AML-193 (cell line): ENCODE results near the gene FUT1.
"Not testable (repeated sequence)": the region's sequence is repeated elsewhere in the genome, so short reads cannot be mapped to it uniquely, and the experiment has no call there.

ENCODE experiments used
- DNase-seq, 2 experiments: peaks; one replicate each; lab custom pipeline; 2025; lab: John Stamatoyannopoulos, UW

The FUT1 gene

DNA sequence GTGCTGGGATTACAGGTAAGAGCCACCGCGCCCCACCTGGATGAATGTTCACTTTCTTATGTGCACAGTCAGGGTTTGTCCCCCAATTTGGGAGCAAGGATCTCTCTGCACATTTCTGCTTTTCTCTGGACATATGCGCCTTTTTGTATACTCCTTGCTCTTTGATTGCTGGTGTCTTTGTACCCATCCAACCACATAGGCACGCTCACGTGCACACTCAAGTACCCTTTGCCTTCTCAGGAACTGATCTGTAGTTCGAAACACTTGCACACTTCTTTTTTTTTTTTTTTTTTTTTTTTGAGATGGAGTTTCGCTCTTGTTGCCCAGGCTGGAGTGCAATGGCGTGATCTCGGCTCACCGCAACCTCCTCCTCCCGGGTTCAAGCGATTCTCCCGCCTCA is 34.3 kb downstream of the FUT1 start:
- not testable (repeated sequence) for DNase-seq

DNA sequence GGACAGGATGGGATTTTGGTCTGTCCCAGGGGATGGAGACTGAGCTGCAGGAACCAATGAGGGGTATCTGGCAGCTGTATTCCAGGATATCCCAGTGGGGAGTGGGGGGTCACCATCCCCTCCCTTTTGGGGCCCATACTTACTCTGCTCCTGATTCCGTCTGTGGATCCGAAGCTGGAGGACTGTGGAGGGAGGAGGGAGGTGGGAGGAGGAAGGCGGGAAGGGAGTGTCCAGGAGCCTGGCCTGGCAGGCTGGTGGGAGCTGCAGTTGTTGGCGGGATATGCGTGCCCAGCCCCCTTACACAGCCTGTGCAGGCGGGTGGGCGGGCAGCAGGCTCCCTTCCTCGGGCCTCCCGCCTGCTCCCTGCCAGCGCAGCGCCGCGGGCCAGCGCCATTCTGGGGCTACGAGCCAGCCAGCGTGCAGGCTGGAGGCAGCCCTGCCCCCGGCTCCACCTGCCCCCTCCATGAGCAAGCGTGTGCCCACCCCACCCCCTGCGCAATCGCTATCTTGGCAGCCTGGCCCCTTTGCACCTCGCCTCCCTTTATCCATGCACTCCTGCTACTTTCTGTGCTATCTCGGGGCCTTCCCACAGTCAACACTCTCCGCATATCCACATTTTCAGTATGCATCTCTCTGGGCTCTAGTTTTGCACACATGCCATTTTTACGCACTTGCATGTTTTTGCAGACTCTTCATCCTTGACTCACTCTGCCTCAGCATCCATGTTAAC is 35.7 kb downstream of the FUT1 start:
- no peak for DNase-seq

DNA sequence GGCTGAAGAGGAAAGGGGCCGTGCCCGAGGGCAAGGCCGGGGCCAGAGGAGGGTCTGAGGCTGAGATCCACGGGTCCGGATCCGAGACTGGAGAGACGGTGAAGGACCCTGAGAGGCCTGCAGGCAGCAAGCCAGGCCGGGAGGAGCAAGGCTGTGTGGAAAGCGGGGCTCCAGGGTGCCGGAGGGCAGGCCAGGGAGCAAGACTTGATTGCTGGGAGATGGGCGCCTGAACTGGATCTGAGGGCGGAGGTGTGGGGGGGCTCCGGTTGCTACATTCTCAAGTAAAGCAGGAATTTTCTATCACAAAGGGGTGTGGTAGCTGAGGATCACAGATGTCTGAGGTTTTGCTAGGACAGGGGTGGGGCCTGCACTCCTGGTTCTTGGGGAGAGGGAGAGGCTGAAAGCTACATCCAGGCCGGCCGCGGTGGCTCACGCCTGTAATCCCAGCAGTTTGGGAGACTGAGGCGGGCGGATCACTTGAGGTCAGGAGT is 36.7 kb downstream of the FUT1 start:
- no peak for DNase-seq

DNA sequence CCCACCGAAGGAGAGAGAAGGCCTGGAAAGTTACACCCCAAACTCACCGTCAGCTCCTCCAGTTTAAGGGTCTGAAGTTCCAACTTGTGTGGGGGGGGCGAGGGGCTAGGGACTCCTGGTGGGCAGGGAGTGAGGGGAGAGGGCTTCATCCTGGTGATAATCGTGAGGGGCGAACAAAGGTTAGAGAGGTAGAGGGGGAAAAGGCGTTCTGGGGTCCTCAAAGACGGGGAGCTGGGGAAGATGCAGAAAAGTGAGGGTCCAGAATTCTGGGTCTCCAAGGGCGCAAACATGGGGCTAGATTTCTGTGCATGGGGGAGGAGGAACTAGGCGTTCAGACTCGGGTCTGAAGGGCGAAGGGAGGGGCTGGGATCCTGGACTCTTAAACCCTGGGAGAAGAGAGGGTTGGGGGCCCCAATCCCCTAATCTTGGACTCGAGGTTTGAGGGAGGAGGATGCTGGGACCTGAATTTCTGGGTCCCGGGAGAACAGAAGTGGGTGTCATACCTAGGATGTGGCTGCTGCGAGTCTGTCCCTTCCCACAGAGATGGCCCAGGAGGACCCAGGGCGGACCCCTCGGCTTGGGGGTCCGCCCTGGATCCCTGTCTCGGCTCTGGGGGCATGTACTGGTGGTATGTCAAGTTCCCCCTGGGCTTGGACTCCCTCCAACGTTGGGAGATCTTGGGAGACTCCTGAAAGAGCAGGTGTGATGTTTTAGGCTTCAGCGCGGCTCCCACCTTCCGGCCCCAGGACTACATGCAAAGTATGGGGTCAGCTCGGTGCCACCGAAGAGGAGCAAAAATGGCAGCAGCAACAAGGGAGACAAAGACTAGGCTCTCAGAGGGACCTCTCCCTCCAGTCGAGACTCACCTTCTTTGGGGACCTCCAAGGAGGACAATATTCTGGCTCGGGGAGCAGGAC is 37.4 kb downstream of the FUT1 start:
- no peak for DNase-seq

DNA sequence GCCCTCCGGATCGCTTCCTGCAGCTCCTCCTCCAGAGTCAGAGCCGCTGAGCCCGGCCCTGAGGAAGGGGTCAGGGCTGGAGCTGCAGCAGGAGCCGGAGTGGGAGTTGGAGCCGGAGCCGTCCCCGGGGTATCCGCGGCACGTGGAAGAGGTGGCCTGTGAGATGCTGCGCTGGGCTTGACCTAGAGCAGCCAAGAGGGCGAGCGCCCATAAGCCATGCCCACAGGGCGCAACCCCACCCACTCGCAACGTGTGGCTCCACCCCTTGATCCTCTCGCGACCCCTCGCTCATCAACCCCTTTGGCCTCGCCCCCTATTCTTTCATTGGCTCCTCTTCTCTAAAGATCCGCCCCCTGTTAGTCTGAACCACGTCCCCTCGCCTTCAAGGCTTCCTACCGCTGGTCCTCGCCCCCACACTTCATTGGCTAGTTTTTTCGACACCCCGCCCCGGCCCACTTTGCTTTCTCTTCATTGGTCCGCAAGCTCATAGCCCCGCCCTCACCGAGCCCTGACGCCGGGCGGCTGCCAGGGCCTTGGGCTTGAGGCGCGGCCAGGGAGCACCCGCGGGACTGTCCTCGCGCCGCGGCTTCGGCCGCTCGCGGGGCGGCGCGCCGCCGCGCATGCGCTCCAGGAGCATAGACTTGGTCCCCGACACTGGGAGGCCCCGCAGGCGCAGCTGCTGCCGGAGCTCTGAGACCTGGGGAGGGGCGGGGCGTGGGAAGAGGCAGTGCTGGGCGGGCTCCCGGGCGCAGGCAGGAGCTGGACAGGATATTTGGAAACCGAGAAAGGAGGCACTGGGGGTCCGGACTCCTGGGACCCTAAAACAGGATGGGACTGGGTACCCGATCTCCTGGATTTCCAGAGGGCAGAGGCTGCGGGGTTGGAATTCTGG is 38.3 kb downstream of the FUT1 start:
- peak; percentile 98 to 99 for DNase-seq

DNA sequence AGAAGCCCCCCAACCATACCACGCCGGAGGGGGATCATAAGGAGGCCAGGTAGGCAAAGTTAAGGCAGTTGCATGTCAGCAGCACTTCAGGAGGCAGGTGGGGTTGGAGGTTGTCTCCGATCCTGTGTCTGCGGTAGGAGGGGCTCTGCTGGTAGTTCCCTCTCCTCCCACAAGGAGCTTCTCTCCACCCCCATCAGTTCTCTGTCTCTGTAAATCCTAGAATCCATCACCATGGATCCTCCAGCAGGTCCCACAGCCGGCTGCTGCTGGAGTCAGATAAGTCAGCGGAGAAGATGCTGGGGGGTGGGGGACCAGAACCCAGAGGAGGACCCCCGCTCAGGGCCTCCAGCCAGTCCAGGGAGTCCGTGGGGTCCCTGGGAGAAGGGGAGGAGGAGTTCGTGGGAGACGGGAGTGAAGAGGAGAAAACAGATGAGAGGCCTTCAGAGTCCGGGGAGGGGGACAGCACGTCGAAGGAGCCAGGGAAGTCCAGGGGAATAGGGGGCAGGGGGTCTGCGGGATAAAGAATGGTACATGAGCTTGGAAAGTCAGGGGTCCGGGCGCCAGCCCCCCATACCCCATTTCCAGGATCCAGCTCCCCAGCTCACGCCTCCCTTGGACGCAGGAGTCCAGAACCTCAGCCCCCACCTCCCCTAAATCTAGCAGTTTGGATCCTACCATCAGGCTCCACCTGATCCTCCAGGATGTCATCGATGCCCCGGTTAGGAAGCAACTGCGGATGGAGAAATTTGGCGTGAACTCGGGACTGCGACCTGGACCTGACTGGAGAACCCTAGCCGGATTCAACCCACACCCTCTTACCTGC is 39.2 kb downstream of the FUT1 start:
- DNase-seq = peak; percentile 0 to 1

DNA sequence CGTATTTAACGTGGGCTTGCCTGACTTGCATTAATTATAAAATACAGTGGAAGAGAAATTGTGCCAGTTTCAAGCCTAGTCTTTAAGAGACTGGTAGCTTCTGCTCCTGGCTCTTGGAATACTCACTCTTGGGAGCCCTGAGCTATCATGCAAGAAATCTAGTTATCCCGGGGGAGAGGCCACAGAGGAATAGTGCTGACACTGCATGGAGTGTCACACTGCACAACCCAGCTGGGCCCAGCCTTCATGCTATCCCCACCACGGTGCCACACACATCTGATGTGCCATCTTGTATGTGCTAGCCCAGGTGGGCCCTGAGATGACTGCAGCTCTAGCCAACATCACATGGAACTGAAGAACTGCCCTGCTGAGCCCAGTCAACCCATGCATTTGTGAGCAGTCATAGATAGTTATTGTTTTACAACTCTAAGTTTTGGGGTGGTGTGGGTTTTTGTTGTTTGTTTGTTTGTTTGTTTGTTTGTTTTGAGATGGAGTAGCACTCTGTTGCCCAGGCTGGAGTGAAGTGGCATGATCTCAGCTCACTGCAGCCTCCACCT is 41.3 kb downstream of the FUT1 start:
- no peak for DNase-seq

DNA sequence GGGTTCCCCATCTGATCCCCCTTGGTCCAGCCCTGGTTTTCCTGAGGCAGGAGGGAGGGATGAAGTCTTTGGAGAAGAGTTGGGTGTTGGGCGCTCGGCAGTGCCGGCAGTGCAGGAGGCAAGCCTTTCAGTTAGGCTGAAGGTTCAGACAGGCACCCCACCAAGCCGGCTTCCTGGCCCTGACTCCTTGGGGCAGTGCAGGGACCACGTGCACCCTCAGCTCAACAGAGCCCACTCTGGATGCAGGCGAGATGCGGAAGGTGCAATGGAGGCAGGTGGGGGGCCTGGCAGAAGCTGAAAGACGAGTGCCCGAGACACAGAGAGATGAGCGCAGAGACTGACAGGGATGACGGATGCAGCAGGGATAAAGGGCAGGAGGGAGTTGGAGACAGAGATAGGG is 44.0 kb downstream of the FUT1 start:
- DNase-seq = no peak

DNA sequence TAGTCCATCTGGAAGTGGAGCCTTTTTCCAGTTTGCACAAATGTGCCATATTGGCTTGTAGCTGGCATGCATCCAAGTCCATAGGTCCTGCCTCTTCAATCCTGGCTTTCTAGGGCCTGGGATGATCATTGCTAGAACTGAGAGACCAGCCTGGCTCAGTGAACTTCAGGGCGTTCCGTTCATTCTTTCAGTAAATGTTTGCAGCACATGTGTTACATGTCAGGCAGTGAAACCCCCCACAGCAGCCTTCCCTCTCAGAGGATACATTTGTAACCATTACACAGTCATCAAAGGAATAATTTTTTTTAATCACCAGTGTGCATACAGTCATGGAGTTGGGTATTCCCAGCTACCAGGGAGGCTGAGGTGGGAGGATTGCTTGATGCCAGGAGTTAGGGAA is 47.0 kb downstream of the FUT1 start:
- no peak for DNase-seq

DNA sequence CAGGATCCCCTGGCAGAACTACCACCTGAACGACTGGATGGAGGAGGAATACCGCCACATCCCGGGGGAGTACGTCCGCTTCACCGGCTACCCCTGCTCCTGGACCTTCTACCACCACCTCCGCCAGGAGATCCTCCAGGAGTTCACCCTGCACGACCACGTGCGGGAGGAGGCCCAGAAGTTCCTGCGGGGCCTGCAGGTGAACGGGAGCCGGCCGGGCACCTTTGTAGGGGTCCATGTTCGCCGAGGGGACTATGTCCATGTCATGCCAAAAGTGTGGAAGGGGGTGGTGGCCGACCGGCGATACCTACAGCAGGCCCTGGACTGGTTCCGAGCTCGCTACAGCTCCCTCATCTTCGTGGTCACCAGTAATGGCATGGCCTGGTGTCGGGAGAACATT is 49.1 kb downstream of the FUT1 start:
- no peak for DNase-seq

DNA sequence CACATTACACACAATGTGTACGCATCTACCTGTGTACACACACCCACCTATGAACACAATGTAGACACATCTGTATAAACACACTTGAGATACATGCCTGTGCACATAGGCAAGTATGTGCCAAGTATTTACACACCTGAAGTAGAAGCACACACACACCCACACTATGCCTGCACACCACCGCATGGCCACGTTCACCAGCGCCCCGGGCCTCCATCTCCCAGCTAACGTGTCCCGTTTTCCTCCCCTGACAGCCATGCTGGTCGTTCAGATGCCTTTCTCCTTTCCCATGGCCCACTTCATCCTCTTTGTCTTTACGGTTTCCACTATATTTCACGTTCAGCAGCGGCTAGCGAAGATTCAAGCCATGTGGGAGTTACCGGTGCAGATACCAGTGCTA is 49.7 kb downstream of the FUT1 start:
- DNase-seq = no peak

DNA sequence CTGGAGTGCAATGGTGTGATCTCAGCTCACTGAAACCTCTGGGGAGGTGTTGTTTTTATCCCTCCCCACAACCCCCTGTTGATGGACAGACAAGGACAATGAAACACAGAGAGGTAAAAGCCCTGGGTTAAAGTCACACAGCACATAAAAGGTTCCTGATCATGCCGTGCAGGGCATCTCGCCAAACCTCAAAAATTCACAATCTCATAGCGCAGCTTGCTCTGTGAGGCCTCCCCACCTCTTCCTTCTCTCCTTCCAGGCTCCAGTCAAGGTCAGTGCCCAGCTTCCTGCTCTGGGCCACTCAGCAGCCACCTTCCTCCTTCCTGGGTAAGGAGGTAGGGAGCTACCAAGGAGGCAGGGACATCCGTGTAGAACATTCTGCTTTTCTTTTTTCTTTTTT is 54.4 kb downstream of the FUT1 start:
- DNase-seq = no peak
